ENCODE data around the gene ENTHD1.

Gene ENTHD1

DNA sequence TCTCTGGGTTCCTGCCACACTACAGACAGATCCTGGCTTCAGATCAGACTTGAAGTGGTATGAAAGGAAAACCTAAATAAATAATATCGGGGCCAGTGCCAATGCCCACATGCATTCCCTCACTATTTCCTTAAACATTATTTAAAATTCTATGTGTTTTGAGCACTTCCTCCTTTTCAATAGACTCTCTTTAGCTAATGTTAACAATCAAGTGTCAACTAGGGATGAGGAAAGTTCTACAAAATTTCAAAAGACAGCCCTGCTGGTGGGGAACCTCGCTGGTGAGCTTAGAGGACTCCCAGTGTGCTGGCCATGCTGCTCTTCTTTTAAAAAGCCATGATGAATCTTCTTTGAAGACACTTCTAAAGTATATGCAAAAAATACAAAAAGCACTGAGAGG is 87.5 kb downstream of the ENTHD1 start:
- H3K9me3 ChIP-seq (ENCODE audit: control insufficient read depth in 2 of 2, low read length in 2 of 2), result no peaks in the 10 kb centered on the region
- no peak overlapping the region for H3K27ac ChIP-seq (ENCODE audit: low read depth in 2 of 2, low read length in 2 of 2)
- H3K4me3 ChIP-seq (ENCODE audit: low read length in 2 of 2), result no peak overlapping the region
- H3K4me1 ChIP-seq (ENCODE audit: control insufficient read depth in 2 of 2, insufficient read depth in 2 of 2, low read length in 2 of 2), result peaks cover 0 to 4% of the 10 kb centered on the region in 2 donors
- no peaks in the 10 kb centered on the region for H3K27me3 ChIP-seq (ENCODE audit: control insufficient read depth in 2 of 2, insufficient read depth in 2 of 2, low read length in 2 of 2)
- H3K36me3 ChIP-seq (ENCODE audit: control insufficient read depth in 2 of 2, insufficient read depth in 2 of 2, low read length in 2 of 2), result no peaks in the 10 kb centered on the region
- no peak overlapping the region for H3K9ac ChIP-seq (ENCODE audit: low read depth in 1 of 2, low read length in 2 of 2)

DNA sequence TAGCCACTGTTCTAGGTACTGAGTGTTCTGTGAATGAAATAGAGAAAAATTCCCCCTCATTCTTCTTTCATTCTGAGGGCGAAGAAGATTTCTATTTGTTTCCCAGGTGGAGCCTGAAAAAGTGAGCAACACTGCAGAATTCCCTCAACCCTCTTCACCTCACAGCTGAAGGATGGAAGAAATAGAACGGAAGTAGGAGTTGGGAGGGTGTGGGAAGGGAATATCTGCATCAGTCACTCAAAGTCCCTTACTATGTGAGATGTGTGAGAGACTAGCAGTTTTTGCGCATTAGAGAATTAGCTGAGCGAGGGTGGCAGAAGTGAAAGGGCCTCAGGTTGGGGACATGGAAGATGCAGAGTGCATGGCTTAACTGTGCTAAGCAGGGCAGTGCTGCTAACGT is 88.4 kb downstream of the ENTHD1 start:
- Histone ChIP-seq H3K27ac (ENCODE audit: low read depth in 2 of 2, low read length in 2 of 2) (no peak overlapping the region), H3K4me1 (ENCODE audit: control insufficient read depth in 2 of 2, insufficient read depth in 2 of 2, low read length in 2 of 2) (peaks cover 0 to 9% of the 10 kb centered on the region in 2 donors), H3K27me3 (ENCODE audit: control insufficient read depth in 2 of 2, insufficient read depth in 2 of 2, low read length in 2 of 2) (no peaks in the 10 kb centered on the region), H3K4me3 (ENCODE audit: low read length in 2 of 2) (no peak overlapping the region), H3K9ac (ENCODE audit: low read depth in 1 of 2, low read length in 2 of 2) (no peak overlapping the region), H3K9me3 (ENCODE audit: control insufficient read depth in 2 of 2, low read length in 2 of 2) (no peaks in the 10 kb centered on the region), H3K36me3 (ENCODE audit: control insufficient read depth in 2 of 2, insufficient read depth in 2 of 2, low read length in 2 of 2) (no peaks in the 10 kb centered on the region)

DNA sequence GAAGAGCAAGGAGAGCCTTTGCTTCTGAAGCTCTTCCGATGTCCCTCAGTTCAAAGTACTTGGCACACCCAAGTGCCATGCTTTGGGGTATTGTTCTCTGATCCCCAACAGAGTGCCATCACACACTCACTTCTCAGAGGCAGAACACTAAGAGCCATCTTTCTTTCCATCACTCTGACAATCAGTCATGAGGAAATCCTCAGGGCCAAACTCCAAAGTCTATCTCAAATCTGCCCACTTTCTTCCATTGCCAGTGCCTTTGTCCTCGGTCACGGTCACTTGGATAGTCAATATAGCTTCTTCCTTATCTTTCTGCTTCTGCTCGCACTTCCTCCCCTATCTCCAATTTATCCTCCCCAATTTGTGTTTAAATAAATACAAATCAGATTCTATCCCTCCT is 90.9 kb downstream of the ENTHD1 start:
- Histone ChIP-seq H3K4me1 (ENCODE audit: control insufficient read depth in 2 of 2, insufficient read depth in 2 of 2, low read length in 2 of 2) (peaks cover 0 to 9% of the 10 kb centered on the region in 2 donors), H3K9me3 (ENCODE audit: control insufficient read depth in 2 of 2, low read length in 2 of 2) (peaks cover 3 to 7% of the 10 kb centered on the region in 2 donors), H3K27me3 (ENCODE audit: control insufficient read depth in 2 of 2, insufficient read depth in 2 of 2, low read length in 2 of 2) (no peaks in the 10 kb centered on the region), H3K4me3 (ENCODE audit: low read length in 2 of 2) (no peak overlapping the region), H3K36me3 (ENCODE audit: control insufficient read depth in 2 of 2, insufficient read depth in 2 of 2, low read length in 2 of 2) (no peaks in the 10 kb centered on the region), H3K27ac (ENCODE audit: low read depth in 2 of 2, low read length in 2 of 2) (no peak overlapping the region), H3K9ac (ENCODE audit: low read depth in 1 of 2, low read length in 2 of 2) (no peak overlapping the region)

DNA sequence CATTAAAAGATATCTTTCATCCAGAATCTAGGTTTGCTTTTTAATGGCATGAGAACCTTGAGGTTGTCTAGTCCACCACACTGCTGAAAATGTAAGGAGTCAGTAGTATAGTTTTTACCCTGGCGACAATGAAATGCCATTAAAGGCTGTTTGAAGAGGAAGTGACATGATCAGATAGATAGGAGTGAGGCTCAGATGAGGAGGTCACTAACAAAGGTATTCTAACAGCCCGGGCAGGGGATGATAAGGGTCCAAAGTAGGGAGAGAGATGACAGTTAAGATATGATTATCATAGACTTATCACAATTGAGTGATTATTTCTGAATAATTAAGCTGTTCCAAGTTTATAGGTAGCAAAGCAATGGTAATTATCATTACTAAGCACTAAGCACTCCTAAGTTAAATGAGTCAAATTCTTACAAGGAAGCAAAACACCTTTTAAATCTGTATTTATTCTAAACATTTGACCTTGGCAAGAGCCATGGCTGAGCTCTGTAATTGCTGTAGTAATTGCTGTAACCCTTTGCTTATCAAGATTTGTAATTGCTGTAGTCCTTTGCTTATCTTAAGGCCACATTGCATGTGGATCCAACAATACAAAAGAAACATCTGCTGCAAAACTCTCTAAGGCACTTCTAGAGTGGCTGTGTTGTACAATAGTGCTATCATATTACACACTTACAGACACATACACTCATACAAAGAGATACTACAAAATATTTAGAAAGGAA is 92.6 kb downstream of the ENTHD1 start:
- Histone ChIP-seq H3K36me3 (ENCODE audit: control insufficient read depth in 2 of 2, insufficient read depth in 2 of 2, low read length in 2 of 2) (no peaks in the 10 kb centered on the region), H3K4me3 (ENCODE audit: low read length in 2 of 2) (no peak overlapping the region), H3K9ac (ENCODE audit: low read depth in 1 of 2, low read length in 2 of 2) (no peak overlapping the region), H3K4me1 (ENCODE audit: control insufficient read depth in 2 of 2, insufficient read depth in 2 of 2, low read length in 2 of 2) (peaks cover 0 to 9% of the 10 kb centered on the region in 2 donors), H3K9me3 (ENCODE audit: control insufficient read depth in 2 of 2, low read length in 2 of 2) (peaks cover 9 to 11% of the 10 kb centered on the region in 2 donors), H3K27ac (ENCODE audit: low read depth in 2 of 2, low read length in 2 of 2) (no peak overlapping the region), H3K27me3 (ENCODE audit: control insufficient read depth in 2 of 2, insufficient read depth in 2 of 2, low read length in 2 of 2) (no peaks in the 10 kb centered on the region)

DNA sequence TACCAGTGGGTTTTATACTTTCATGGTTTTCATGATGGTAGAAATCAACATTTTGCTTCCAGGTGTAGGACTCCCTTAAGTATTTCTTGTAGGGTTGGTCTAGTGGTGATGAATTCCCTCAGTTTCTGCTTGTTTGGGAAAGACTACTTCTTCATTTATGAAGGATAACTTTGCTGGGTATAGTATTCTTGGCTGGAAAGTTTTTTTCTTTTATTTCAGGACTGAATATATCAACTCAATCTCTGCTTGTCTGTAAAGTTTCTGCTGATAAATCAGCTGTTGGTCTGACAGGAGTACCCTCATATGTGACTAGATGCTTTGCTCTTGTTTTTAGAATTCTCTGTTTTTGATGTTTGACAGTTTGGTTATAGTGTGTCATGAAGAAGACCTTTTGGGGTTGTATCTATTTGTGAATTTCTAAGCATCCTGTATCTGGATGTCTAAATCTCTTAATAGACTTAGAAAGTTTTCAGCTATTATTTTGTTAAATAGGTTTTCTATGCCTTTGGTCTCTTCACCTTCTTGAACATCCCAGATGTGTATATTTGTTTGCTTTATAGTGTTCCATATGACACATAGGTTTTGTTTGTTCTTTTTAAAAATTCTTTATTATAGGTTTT is 95.9 kb downstream of the ENTHD1 start:
- H3K27me3 ChIP-seq (ENCODE audit: control insufficient read depth in 2 of 2, insufficient read depth in 2 of 2, low read length in 2 of 2), result no peaks in the 10 kb centered on the region
- peaks cover 9 to 11% of the 10 kb centered on the region in 2 donors for H3K9me3 ChIP-seq (ENCODE audit: control insufficient read depth in 2 of 2, low read length in 2 of 2)
- H3K4me1 ChIP-seq (ENCODE audit: control insufficient read depth in 2 of 2, insufficient read depth in 2 of 2, low read length in 2 of 2), result peaks cover 0 to 9% of the 10 kb centered on the region in 2 donors
- H3K36me3 ChIP-seq (ENCODE audit: control insufficient read depth in 2 of 2, insufficient read depth in 2 of 2, low read length in 2 of 2), result no peaks in the 10 kb centered on the region
- H3K27ac ChIP-seq (ENCODE audit: low read depth in 2 of 2, low read length in 2 of 2), result no peak overlapping the region
- H3K9ac ChIP-seq (ENCODE audit: low read depth in 1 of 2, low read length in 2 of 2), result no peak overlapping the region
- no peak overlapping the region for H3K4me3 ChIP-seq (ENCODE audit: low read length in 2 of 2)

DNA sequence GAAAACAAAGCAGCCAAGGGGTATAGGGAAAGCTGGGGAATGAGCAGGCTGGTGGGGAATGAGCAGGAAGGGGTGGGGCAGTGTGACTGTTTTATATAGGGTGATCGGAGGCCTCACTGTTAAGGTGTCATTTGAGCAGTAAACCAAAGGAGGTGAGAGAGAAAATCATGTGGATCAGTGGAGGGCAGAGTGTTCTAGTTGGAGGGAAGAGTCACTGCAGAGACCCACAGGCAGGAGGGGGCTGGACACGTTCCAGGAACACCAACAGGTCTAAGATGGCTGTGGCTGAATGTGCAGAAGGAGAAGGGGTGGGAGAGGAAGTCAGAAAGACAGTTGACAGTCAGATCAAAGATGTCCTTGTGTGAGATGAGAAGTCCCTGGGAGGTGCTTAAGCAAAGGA is 103.8 kb downstream of the ENTHD1 start:
- Histone ChIP-seq H3K27ac (ENCODE audit: low read depth in 2 of 2, low read length in 2 of 2) (peak overlapping the region; percentile 52 to 64), H3K4me1 (ENCODE audit: control insufficient read depth in 2 of 2, insufficient read depth in 2 of 2, low read length in 2 of 2) (peaks cover 4 to 13% of the 10 kb centered on the region in 2 donors), H3K9ac (ENCODE audit: low read depth in 1 of 2, low read length in 2 of 2) (no peak overlapping the region), H3K27me3 (ENCODE audit: control insufficient read depth in 2 of 2, insufficient read depth in 2 of 2, low read length in 2 of 2) (no peaks in the 10 kb centered on the region), H3K9me3 (ENCODE audit: control insufficient read depth in 2 of 2, low read length in 2 of 2) (no peaks in the 10 kb centered on the region), H3K4me3 (ENCODE audit: low read length in 2 of 2) (no peak overlapping the region), H3K36me3 (ENCODE audit: control insufficient read depth in 2 of 2, insufficient read depth in 2 of 2, low read length in 2 of 2) (no peaks in the 10 kb centered on the region)

DNA sequence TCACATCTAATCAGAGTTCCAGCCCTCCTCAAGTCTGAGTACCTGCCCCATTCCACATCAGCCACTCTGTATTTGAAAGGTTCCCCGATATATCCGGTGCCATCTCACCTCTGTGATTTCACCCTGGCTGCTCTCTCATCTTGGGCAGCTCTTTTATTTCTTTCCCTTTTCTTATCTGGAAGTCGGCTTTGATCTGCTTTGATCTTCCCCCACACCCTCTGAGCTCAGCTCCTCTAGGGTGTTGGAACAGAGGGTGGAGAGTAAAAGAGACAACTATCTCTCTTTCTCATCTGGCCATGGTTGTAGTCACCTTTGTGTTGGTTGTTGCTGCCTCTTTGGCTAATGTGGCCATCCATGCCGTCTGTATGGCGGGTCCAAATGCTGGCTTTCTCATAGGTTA is 108.3 kb downstream of the ENTHD1 start:
- Histone ChIP-seq H3K4me3 (ENCODE audit: low read length in 2 of 2) (no peak overlapping the region), H3K9ac (ENCODE audit: low read depth in 1 of 2, low read length in 2 of 2) (no peak overlapping the region), H3K4me1 (ENCODE audit: control insufficient read depth in 2 of 2, insufficient read depth in 2 of 2, low read length in 2 of 2) (peaks cover 4 to 8% of the 10 kb centered on the region in 2 donors), H3K27ac (ENCODE audit: low read depth in 2 of 2, low read length in 2 of 2) (no peak overlapping the region), H3K27me3 (ENCODE audit: control insufficient read depth in 2 of 2, insufficient read depth in 2 of 2, low read length in 2 of 2) (no peaks in the 10 kb centered on the region), H3K9me3 (ENCODE audit: control insufficient read depth in 2 of 2, low read length in 2 of 2) (no peaks in the 10 kb centered on the region), H3K36me3 (ENCODE audit: control insufficient read depth in 2 of 2, insufficient read depth in 2 of 2, low read length in 2 of 2) (no peaks in the 10 kb centered on the region)

DNA sequence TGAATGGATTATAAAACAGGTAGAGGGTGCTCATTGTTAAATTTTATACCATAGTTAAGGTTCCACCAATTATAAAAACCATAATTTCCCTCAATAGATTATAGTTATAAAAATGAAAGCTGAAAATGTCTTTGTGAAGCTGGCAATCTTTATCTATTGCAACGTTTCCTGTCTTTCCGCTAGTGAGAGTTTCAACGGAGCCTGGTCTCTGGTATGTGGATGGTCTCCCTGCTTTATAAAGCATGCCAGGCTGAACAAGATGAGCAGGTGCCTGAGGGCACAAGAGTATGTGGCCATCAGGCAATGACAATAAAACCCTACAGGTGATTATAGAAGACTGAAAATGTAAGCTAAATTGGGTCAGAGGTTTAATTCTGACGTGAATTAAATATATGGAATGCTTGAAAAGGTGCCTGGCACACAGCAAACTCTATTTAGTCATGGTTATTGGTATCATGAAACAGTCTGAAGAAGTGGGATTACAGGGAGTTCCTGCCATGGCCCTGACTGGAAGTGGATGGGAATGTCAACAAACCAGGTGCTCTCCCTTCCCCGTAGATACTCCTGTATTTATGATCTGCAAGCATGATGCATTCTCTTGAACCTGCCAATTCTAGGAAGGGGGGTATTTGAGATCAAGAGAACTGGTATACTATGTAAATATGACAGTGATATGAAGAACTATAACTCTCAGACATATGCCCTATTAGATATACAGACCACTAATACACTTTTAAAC is 115.7 kb downstream of the ENTHD1 start:
- no peak overlapping the region for H3K27ac ChIP-seq (ENCODE audit: low read depth in 2 of 2, low read length in 2 of 2)
- H3K36me3 ChIP-seq (ENCODE audit: control insufficient read depth in 2 of 2, insufficient read depth in 2 of 2, low read length in 2 of 2), result no peaks in the 10 kb centered on the region
- peaks cover 11 to 23% of the 10 kb centered on the region in 2 donors for H3K4me1 ChIP-seq (ENCODE audit: control insufficient read depth in 2 of 2, insufficient read depth in 2 of 2, low read length in 2 of 2)
- H3K4me3 ChIP-seq (ENCODE audit: low read length in 2 of 2), result no peak overlapping the region
- H3K9ac ChIP-seq (ENCODE audit: low read depth in 1 of 2, low read length in 2 of 2), result no peak overlapping the region
- no peaks in the 10 kb centered on the region for H3K9me3 ChIP-seq (ENCODE audit: control insufficient read depth in 2 of 2, low read length in 2 of 2)
- H3K27me3 ChIP-seq (ENCODE audit: control insufficient read depth in 2 of 2, insufficient read depth in 2 of 2, low read length in 2 of 2), result no peaks in the 10 kb centered on the region

DNA sequence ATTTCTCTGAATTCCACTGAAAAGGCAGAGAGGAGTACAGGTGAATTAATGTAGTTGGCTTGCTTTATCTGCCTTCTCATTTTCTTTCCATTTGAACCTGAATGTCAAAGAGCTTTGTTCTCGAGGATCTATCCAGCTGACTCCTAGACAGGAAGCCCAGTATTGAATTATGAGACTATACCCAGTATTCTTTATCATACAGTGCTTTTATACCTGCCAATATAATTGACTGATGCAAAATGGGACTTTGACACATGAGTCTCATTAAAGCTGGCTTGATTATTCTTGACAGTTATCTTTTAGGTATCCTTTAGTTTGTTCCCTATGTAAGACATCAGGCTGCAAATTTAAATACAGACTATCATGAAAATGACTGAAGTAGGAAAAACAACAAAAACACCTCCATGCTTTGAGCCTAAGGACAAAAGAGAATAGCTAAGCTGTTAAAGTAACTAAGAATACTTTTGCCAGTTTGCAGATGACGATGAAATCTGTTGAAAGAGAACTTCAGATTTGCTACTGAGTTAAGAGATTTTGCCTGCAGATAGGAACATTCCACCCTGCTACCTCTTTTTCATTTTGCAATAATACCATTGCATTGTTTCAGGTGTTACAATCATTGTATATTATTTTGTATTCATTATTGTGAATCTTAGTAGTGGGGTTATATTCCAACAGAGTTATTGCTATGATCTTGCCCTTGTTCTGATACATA is 117.1 kb downstream of the ENTHD1 start:
- Histone ChIP-seq H3K27me3 (ENCODE audit: control insufficient read depth in 2 of 2, insufficient read depth in 2 of 2, low read length in 2 of 2) (no peaks in the 10 kb centered on the region), H3K36me3 (ENCODE audit: control insufficient read depth in 2 of 2, insufficient read depth in 2 of 2, low read length in 2 of 2) (no peaks in the 10 kb centered on the region), H3K9me3 (ENCODE audit: control insufficient read depth in 2 of 2, low read length in 2 of 2) (no peaks in the 10 kb centered on the region), H3K27ac (ENCODE audit: low read depth in 2 of 2, low read length in 2 of 2) (peak overlapping the region; percentile 28 to 46), H3K4me3 (ENCODE audit: low read length in 2 of 2) (no peak overlapping the region), H3K9ac (ENCODE audit: low read depth in 1 of 2, low read length in 2 of 2) (no peak overlapping the region), H3K4me1 (ENCODE audit: control insufficient read depth in 2 of 2, insufficient read depth in 2 of 2, low read length in 2 of 2) (peaks cover 11 to 23% of the 10 kb centered on the region in 2 donors)

Measured in mucosa of rectum (tissue), 2 donors.